Small intestine (tissue), 7 donors: Measurements from ENCODE around the gene CCDC38. TPM values are rescaled to one million over a fixed set of nuclear protein-coding genes. Genes with fewer than 3 reads are reported as not detected.

ENCODE experiments used
- DNase-seq, 2 donors: peaks; one replicate each; pipeline versions ENCODE4 v3.0.0 to v3.0.0-alpha.2; 2013
- FAIRE-seq: peaks from 2 replicates; lab custom pipeline; 2012; peaks lifted over from hg19 to GRCh38; lab: Jason Lieb, UNC
- H3K27ac ChIP-seq, 3 donors: one replicate each; pipeline ENCODE4 v1.5.1; 2013; ENCODE audit warnings: low read length in 2 of 3, mild to moderate bottlenecking in 2 of 3, control low read depth in 1 of 3, inconsistent platforms in 1 of 3, low read depth in 1 of 3, moderate library complexity in 1 of 3
- H3K27me3 ChIP-seq, 3 donors: one replicate each; pipeline ENCODE4 v1.6.1; 2013; ENCODE audit warnings: low read length in 3 of 3, inconsistent platforms in 1 of 3; ENCODE audit not compliant: control insufficient read depth in 3 of 3, insufficient read depth in 3 of 3
- H3K36me3 ChIP-seq, 3 donors: one replicate each; pipeline ENCODE4 v1.6.1; 2013; ENCODE audit warnings: low read length in 3 of 3, inconsistent platforms in 1 of 3, low read depth in 1 of 3, mild to moderate bottlenecking in 1 of 3, moderate library complexity in 1 of 3; ENCODE audit not compliant: control insufficient read depth in 3 of 3, insufficient read depth in 2 of 3
- H3K4me1 ChIP-seq, 3 donors: one replicate each; pipeline ENCODE4 v1.6.1; 2013; ENCODE audit warnings: low read length in 2 of 3, inconsistent platforms in 1 of 3, low read depth in 1 of 3, mild to moderate bottlenecking in 1 of 3, moderate library complexity in 1 of 3; ENCODE audit not compliant: control insufficient read depth in 3 of 3, insufficient read depth in 2 of 3
- H3K4me3 ChIP-seq, 3 donors: one replicate each; pipeline ENCODE4 v1.5.1; 2013; ENCODE audit warnings: low read length in 3 of 3, control low read depth in 1 of 3, inconsistent platforms in 1 of 3, low read depth in 1 of 3, mild to moderate bottlenecking in 1 of 3, moderate library complexity in 1 of 3
- H3K9me3 ChIP-seq, 2 donors: one replicate each; pipeline ENCODE4 v1.6.1; 2013; ENCODE audit warnings: low read depth in 1 of 2, low read length in 1 of 2; ENCODE audit not compliant: control insufficient read depth in 2 of 2, insufficient read depth in 1 of 2
- WGBS, 3 donors: extraction: QIAGEN DNeasy Blood & Tissue Kit; methylation state at CpG; one replicate each; pipeline ENCODE4 v1.1.7; 2013; 5-methylcytosine and 5-hydroxymethylcytosine counted together
- polyA plus RNA-seq, 4 donors: library from polyadenylated mRNA; stranded (reverse) in 3 of 4; unstranded in 1 of 4; fragments of 200-250 nt in 3 of 4; fragments of 120-200 nt in 1 of 4; gene quantifications; one replicate each; pipeline versions ENCODE4 v1.2.1 to v1.2.3, GENCODE V29; 2013
- donor health status: healthy with polysubstance abuse.
- donor health status: control.
- donor health status: control.
- donor health status: Bipolar disorder and iron deficiency.
- donor health status: healthy.

Gene CCDC38
- polyA plus RNA-seq, 4 donors = 0.09 to 0.58 TPM; not detected in 2

- Histone ChIP-seq H3K4me1 (no peaks in the 10 kb centered on the region), H3K27ac (no peak overlapping the region), H3K4me3 (no peak overlapping the region), H3K27me3 (peaks cover 0 to 3% (median 0%) of the 10 kb centered on the region in 3 donors), H3K9me3 (no peaks in the 10 kb centered on the region), H3K36me3 (no peaks in the 10 kb centered on the region)
- WGBS, 3 donors = 79 to 87% (median 86%) methylated on average over 27 of the region's 27 CpGs
- DNase-seq (no peak), FAIRE-seq (no peak)
These were observed 14.2 kb upstream of the CCDC38 start for GRCh38 chr12:95956557-95957145.

- no peaks in the 10 kb centered on the region for H3K36me3 ChIP-seq
- no peak for FAIRE-seq
- H3K4me3 ChIP-seq = no peak overlapping the region
- WGBS, 3 donors = 80 to 87% (median 85%) methylated on average over 7 of the region's 7 CpGs
- no peaks in the 10 kb centered on the region for H3K4me1 ChIP-seq
- H3K9me3 ChIP-seq = no peaks in the 10 kb centered on the region
- no peak overlapping the region for H3K27ac ChIP-seq
- DNase-seq = no peak
- H3K27me3 ChIP-seq = peaks cover 0 to 3% (median 0%) of the 10 kb centered on the region in 3 donors
These were observed 13.2 kb upstream of the CCDC38 start for GRCh38 chr12:95955549-95956159.

- Histone ChIP-seq H3K36me3 (no peaks in the 10 kb centered on the region), H3K27me3 (peaks cover 0 to 3% (median 0%) of the 10 kb centered on the region in 3 donors), H3K9me3 (no peaks in the 10 kb centered on the region), H3K27ac (no peak overlapping the region), H3K4me1 (no peaks in the 10 kb centered on the region), H3K4me3 (no peak overlapping the region)
- WGBS, 3 donors = 51 to 69% (median 67%) methylated on average over 1 of the region's 1 CpG
- FAIRE-seq (no peak), DNase-seq (no peak)
These were observed 10.6 kb upstream of the CCDC38 start for GRCh38 chr12:95953000-95953399.

DNA sequence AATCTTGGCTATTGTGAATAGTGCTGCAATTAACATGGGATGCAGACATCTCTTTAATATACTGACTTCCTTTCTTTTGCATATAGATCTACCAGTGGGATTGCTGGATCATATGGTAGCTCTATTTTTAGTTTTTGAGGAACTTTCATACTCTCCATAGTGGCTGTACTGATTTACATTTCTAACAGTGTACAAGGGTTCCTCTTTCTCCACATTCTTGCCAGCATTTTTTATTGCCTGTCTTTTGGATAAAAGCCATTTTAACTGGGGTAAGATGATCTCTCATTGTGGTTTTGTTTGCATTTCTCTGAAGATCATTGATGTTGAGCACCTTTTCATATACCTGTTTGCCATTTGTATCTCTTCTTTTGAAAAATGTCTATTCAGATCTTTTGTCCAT is 9.1 kb upstream of the CCDC38 start:
- Histone ChIP-seq H3K4me1 (no peaks in the 10 kb centered on the region), H3K9me3 (no peaks in the 10 kb centered on the region), H3K27me3 (no peaks in the 10 kb centered on the region), H3K27ac (no peak overlapping the region), H3K36me3 (no peaks in the 10 kb centered on the region), H3K4me3 (no peak overlapping the region)
- DNase-seq (no peak), FAIRE-seq (no peak)

DNA sequence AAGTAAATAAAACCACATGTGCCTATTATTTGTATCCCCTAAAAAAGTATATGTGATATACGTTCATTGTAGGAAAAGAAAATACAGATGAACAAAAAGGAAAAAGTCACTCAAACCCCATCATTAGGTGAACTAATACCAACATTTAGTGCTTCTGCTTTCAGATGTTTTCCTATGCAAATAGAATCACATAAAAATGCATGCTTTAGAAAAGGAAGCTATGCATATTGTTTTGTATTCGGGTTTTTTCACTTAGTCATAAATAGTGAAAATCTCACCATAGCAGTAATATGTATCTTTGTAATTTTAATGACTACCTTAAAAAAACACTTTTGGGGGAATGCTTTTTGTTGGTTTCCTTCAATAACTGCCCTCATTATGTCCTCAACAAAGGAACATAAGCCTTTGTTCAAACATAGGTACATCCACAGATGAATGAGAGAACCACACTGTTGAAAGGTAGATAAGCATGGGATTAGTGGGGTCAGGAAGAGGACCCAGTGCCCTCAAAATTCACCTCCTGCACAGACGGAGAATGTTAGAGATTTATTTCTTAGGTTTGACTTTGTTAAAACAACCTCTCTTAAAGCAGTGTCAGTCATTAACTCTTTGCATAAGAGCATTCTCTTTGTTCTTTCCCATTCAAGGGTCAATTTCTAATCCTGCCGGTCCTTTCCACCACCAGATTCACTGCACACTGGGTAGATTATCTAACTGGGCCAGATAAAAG is 7.2 kb upstream of the CCDC38 start:
- Histone ChIP-seq H3K27me3 (no peaks in the 10 kb centered on the region), H3K4me1 (no peaks in the 10 kb centered on the region), H3K9me3 (no peaks in the 10 kb centered on the region), H3K36me3 (no peaks in the 10 kb centered on the region), H3K27ac (no peak overlapping the region), H3K4me3 (no peak overlapping the region)
- no peak for FAIRE-seq
- WGBS, 3 donors = 54 to 77% (median 60%) methylated on average over 4 of the region's 4 CpGs
- DNase-seq = no peak

- DNase-seq = no peak
- no peak for FAIRE-seq
- Histone ChIP-seq H3K36me3 (no peaks in the 10 kb centered on the region), H3K27ac (no peak overlapping the region), H3K27me3 (peaks cover 0 to 7% (median 0%) of the 10 kb centered on the region in 3 donors), H3K9me3 (no peaks in the 10 kb centered on the region), H3K4me3 (no peak overlapping the region), H3K4me1 (peaks cover 0 to 5% (median 0%) of the 10 kb centered on the region in 3 donors)
- 74 to 86% (median 81%) methylated on average over 10 of the region's 10 CpGs for WGBS, 3 donors
These were observed 1.8 kb upstream of the CCDC38 start for GRCh38 chr12:95944108-95944704.

DNA sequence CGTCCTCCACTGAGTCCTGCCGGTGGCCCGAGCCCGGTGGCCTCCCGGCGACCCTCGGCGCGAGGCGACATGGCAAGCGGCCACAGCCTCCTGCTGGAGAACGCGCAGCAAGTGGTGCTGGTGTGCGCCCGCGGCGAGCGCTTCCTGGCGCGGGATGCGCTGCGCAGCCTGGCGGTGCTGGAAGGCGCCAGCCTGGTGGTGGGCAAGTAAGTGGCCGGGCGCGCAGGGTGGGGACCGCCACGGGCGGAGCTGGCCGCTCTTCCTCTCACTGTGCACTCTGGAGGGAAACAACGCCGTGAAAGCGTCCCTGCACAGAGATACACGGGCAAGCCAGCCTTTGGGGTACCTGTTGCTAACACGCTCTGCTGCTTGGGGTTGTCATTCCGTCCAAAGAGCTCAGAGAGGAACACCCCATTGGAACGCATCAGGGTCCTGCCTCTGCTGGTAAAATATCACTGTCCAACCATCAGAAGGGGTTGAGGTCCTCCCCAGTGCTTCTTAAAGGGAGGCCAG is 972 bp upstream of the CCDC38 start, which contains the start of gene AMDHD1:
Gene AMDHD1 (plus strand): TSS at position 2 of the 513 bp plus-strand sequence. CDS start 68 bp downstream, at position 70.
- FAIRE-seq = no peak
- no peaks in the 10 kb centered on the region for H3K36me3 ChIP-seq
- H3K27me3 ChIP-seq = peaks cover 0 to 7% (median 0%) of the 10 kb centered on the region in 3 donors
- peak within 1 kb of the TSS; percentile 82 to 88 (median 87) for H3K4me3 ChIP-seq
- 0 to 1% (median 1%) methylated on average over 32 to 38 of the region's 38 CpGs for WGBS, 3 donors
- H3K27ac ChIP-seq = peak within 1 kb of the TSS; percentile 76 to 93 (median 81)
- peaks cover 0 to 5% (median 0%) of the 10 kb centered on the region in 3 donors for H3K4me1 ChIP-seq
- DNase-seq = peak; percentile 40 to 85
- no peaks in the 10 kb centered on the region for H3K9me3 ChIP-seq

DNA sequence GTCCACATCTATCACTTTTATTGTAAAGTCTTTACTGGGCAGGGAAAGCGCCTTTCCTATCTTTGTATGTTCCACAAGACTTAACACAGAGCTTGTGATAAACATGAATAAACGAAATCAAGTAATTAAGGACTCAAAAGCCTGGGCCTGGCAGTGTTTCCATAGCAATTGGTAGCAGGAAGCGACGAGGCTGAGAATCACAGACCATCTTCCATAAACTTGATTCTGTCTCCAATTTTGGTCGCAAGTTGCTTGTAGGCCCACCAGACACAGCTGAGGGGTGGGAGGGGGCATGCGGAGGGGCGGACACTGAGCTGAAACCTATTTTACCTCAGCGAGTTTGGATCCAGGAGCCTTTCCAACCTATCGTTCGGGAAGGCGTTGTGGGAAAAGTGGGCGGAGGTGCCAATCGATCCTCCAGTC is 302 bp downstream of the CCDC38 start:
- H3K4me1 ChIP-seq = peaks cover 0 to 5% (median 0%) of the 10 kb centered on the region in 3 donors
- DNase-seq (peak in 1 of 2 donors; percentile 8), FAIRE-seq (no peak)
- no peaks in the 10 kb centered on the region for H3K36me3 ChIP-seq
- H3K27ac ChIP-seq = peak overlapping the region in 2 of 3 donors; percentile 76 to 93
- WGBS, 3 donors = 3 to 14% (median 9%) methylated on average over 13 of the region's 13 CpGs
- H3K9me3 ChIP-seq = no peaks in the 10 kb centered on the region
- peak overlapping the region; percentile 82 to 88 (median 87) for H3K4me3 ChIP-seq
- peaks cover 0 to 7% (median 0%) of the 10 kb centered on the region in 3 donors for H3K27me3 ChIP-seq
